Kidney (tissue), 14 donors: ENCODE data around the gene TMEM253. TPM values are rescaled to one million over a fixed set of nuclear protein-coding genes. Genes with fewer than 3 reads are reported as not detected.

Experiments
- DNase-seq, 5 donors: peaks; one replicate each; pipeline ENCODE4 v3.0.0-alpha.2; 2013 to 2020
- FAIRE-seq: peaks from 2 replicates; lab custom pipeline; 2012; peaks lifted over from hg19 to GRCh38; lab: Jason Lieb, UNC
- H3K27ac ChIP-seq, 2 donors: one replicate each; pipeline ENCODE4 v1.7.0; 2013; ENCODE audit warnings: low read depth in 2 of 2, low read length in 2 of 2, inconsistent platforms in 1 of 2
- H3K27me3 ChIP-seq: one replicate; pipeline ENCODE4 v1.7.1; 2013; ENCODE audit warnings: low read length, inconsistent platforms; ENCODE audit not compliant: control insufficient read depth, insufficient read depth
- H3K36me3 ChIP-seq, 3 donors: one replicate each; pipeline versions ENCODE4 v1.7.0 to v1.7.1; 2013; ENCODE audit warnings: low read length in 3 of 3, control low read depth in 1 of 3, inconsistent platforms in 1 of 3; ENCODE audit not compliant: insufficient read depth in 3 of 3, control insufficient read depth in 2 of 3
- H3K4me1 ChIP-seq, 3 donors: one replicate each; pipeline versions ENCODE4 v1.7.0 to v1.7.1; 2013; ENCODE audit warnings: low read length in 3 of 3, inconsistent platforms in 1 of 3, low read depth in 1 of 3; ENCODE audit not compliant: control insufficient read depth in 2 of 3, insufficient read depth in 2 of 3
- H3K4me3 ChIP-seq, 3 donors: one replicate each; pipeline versions ENCODE4 v1.7.0 to v1.8.1; 2013; ENCODE audit warnings: low read length in 3 of 3, control low read depth in 1 of 3, inconsistent platforms in 1 of 3
- H3K9ac ChIP-seq, 3 donors: one replicate each; pipeline versions ENCODE4 v1.7.0 to v1.7.1; 2013; ENCODE audit warnings: low read length in 3 of 3, control low read depth in 1 of 3, inconsistent platforms in 1 of 3
- H3K9me3 ChIP-seq, 3 donors: one replicate each; pipeline versions ENCODE4 v1.7.0 to v1.7.1; 2013; ENCODE audit warnings: low read length in 3 of 3, control low read depth in 1 of 3, inconsistent platforms in 1 of 3; ENCODE audit not compliant: control insufficient read depth in 2 of 3, insufficient read depth in 1 of 3
- CTCF ChIP-seq: IDR thresholded peaks from 3 replicates; pipeline ENCODE4 v1.5.1; 2012; ENCODE audit warnings: mild to moderate bottlenecking, moderate library complexity, borderline replicate concordance; ENCODE audit not compliant: insufficient read depth; ENCODE audit errors: extremely low read depth
- intact Hi-C: fragments of 100-400 bp; cut with DNase I; formaldehyde crosslinking; loops from one replicate; pipeline ENCODE4 v1.11.1; 2022
- polyA plus RNA-seq: library from polyadenylated mRNA; stranded (reverse); fragments of 350-450 nt; fragmentation: Illumina TruSeq; extraction: RNeasy Lipid Tissue Mini Kit (QIAGEN cat#74804); gene quantifications from one replicate; pipeline ENCODE4 v1.2.3, GENCODE V29; 2014; ENCODE audit warnings: low read depth, low replicate concordance; ENCODE audit not compliant: insufficient read depth
- total RNA-seq: library from RNA; stranded (reverse); fragmentation: NEBNext Ultra II Directional; extraction: Animal tissue kit (Norgen Biotek cat#: 25700); gene quantifications from one replicate; pipeline ENCODE4 v1.2.1, GENCODE V29; 2021
- donor health status: control.
- donor health status: control.
- donor health status: control.
- donor health status: control.
- donor health status: control.
- donor health status: DM: yes; HTN: yes; CAD: no.
- donor health status: Normal renal cell carcinoma (clear cell type).

The TMEM253 gene
- total and polyA plus RNA-seq, 2 donors from 2014 or later: 0.41 to 0.43 TPM

DNA sequence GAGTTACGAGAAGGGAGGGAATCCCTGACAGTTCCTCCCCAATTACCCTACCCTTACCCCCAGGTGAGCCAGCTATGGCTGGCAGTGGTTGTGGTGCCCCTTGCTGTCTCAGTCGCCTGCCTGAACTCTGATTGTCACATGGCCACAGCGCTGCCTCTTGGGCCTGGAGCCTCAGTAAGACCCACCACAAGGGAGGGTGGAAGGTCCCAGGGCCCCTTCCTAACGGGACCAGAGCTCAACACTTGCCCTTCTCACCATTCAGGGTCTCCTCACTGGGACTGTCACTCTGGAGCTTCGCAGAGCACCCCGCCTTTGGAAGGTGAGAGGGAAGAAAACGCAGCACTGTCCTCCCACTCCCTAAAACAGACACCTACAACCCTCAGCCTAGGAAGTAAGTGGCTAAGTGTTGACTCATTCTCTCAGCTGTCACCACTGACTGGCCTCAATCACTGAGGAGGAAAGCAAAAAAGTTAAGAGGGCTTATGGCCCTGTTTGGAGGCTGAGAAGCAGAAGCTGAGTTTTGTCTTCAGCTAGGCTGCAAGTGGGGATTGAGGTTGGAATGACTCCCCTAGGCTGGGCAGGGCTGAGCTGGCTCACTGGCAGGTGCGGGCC is 1.0 kb downstream of the TMEM253 start:
- Histone ChIP-seq H3K4me3 (no peak overlapping the region), H3K36me3 (no peaks in the 10 kb centered on the region), H3K27me3 (no peaks in the 10 kb centered on the region), H3K9ac (no peak overlapping the region), H3K27ac (no peak overlapping the region), H3K9me3 (no peaks in the 10 kb centered on the region), H3K4me1 (peaks cover 9 to 38% (median 29%) of the 10 kb centered on the region in 3 donors)
- intact Hi-C loops: no loop called here
- FAIRE-seq (no peak), DNase-seq (no peak)
- TF ChIP-seq CTCF: no peak

DNA sequence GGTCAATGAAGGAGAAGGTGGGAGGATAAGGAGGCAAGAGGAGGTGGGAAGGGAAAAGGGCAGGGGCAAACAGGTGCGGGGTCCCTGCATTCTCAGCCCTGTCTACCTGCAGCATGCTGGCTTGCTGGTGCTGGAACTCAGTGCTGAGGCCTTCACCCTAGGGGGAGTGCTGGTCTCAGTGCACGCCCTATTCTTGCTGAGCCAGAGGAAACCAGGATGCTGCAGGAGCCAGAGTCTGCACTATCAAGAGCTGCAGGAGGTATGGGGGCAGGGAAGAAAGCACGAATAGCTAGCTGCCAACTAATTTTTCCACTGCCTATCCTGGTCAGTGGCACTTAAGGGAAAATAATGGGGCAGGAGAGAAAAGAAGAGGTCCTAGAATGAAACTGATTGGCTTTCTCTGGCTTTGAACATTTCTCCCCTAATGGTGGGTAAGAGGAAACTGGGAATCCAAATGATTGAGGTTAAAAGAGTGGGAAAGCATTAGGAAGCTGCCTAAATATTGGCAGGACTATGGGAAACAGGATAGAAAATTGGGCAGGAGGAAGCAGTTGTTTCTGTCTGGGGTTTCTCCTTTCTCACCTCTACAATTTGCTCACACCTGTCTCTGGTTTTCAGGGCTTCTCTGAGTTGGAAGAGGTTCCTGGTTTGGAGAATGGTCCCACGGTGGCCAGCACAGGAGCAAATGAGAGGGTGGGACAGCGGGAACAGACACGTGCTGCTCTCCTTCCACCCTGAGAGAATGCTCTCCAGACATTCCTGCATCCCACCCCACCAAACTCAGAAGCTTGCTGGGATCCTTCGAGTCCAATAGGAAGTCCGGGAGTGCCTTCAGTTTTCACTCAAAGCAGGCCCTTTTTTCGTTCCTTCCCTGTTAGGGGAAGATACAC is 1.9 kb downstream of the TMEM253 start:
- peak overlapping the region; percentile 62 to 87 (median 84) for H3K4me3 ChIP-seq
- TF ChIP-seq CTCF: no peak
- H3K27me3 ChIP-seq: no peaks in the 10 kb centered on the region
- H3K4me1 ChIP-seq: peaks cover 9 to 40% (median 30%) of the 10 kb centered on the region in 3 donors
- H3K9ac ChIP-seq: peak overlapping the region in 2 of 3 donors; percentile 64 to 95
- intact Hi-C loops: no loop called here
- FAIRE-seq (no peak), DNase-seq (peak in 1 of 5 donors; percentile 63)
- H3K9me3 ChIP-seq: no peaks in the 10 kb centered on the region
- H3K36me3 ChIP-seq: no peaks in the 10 kb centered on the region
- peak overlapping the region in 1 of 2 donors; percentile 98 for H3K27ac ChIP-seq

DNA sequence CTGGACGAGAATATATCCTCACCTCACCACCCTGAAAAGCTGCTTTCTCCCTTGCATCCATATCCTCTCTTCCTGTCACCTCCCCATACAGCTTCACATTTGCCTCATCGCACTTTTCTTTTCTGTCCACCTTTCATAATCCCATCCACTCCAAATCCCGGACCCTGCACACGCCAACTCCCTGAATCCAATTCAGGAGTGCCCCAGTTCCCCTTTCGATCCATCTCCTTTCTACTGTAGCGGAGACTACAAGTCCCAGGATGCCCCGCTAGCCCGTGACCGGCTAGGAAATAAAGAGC is 2.5 kb downstream of the TMEM253 start:
- peak overlapping the region in 2 of 3 donors; percentile 64 to 95 for H3K9ac ChIP-seq
- H3K4me3 ChIP-seq: peak overlapping the region; percentile 62 to 87 (median 84)
- DNase-seq (no peak), FAIRE-seq (no peak)
- peaks cover 9 to 40% (median 30%) of the 10 kb centered on the region in 3 donors for H3K4me1 ChIP-seq
- H3K27ac ChIP-seq: peak overlapping the region; percentile 98 to 99
- H3K9me3 ChIP-seq: no peaks in the 10 kb centered on the region
- intact Hi-C loops: no loop called here
- no peaks in the 10 kb centered on the region for H3K27me3 ChIP-seq
- TF ChIP-seq CTCF: no peak
- no peaks in the 10 kb centered on the region for H3K36me3 ChIP-seq
